22Rv1 (cell line): ENCODE data around the gene ZNF785.
"Not testable (repeated sequence)": the region's sequence is repeated elsewhere in the genome, so short reads cannot be mapped to it uniquely, and the experiment has no call there.

Experiments
- ZFX ChIP-seq: fragments of 450-650 bp; IDR thresholded peaks from 2 replicates; pipeline ENCODE4 v1.6.1; 2017; ENCODE audit warnings: antibody characterized with exemption, borderline replicate concordance
- TF ChIP-seq, protein P1 (sequence below): fragments of 450-650 bp; IDR thresholded peaks from 2 replicates; pipeline ENCODE4 v1.5.1; 2017; ENCODE audit warnings: mild to moderate bottlenecking

DNA sequence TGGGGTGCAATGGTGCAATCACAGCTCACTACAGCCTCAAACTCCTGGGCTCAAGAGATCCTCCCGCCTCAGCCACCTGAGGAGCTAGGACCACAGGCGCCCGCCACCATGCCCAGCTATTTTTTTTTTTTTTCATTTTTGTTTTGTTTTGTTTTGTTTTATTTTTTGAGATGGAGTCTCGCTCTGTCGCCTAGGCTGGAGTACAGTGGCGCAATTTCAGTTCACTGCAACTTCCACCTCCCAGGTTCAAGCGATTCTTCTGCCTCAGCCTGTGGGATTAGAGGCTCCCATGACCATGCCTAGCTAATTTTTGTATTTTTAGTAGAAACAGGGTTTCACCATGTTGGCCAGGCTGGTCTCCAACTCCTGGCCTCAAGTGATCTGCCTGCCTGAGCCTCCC is 47.0 kb upstream of the ZNF785 start:
- TF ChIP-seq, protein P1, sequence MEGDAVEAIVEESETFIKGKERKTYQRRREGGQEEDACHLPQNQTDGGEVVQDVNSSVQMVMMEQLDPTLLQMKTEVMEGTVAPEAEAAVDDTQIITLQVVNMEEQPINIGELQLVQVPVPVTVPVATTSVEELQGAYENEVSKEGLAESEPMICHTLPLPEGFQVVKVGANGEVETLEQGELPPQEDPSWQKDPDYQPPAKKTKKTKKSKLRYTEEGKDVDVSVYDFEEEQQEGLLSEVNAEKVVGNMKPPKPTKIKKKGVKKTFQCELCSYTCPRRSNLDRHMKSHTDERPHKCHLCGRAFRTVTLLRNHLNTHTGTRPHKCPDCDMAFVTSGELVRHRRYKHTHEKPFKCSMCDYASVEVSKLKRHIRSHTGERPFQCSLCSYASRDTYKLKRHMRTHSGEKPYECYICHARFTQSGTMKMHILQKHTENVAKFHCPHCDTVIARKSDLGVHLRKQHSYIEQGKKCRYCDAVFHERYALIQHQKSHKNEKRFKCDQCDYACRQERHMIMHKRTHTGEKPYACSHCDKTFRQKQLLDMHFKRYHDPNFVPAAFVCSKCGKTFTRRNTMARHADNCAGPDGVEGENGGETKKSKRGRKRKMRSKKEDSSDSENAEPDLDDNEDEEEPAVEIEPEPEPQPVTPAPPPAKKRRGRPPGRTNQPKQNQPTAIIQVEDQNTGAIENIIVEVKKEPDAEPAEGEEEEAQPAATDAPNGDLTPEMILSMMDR, result not testable (repeated sequence)
- TF ChIP-seq ZFX, result not testable (repeated sequence)
